Adrenal gland (tissue), 12 donors: ENCODE results near the gene LINS1. TPM values are rescaled to one million over a fixed set of nuclear protein-coding genes. Genes with fewer than 3 reads are reported as not detected.

ENCODE experiments used
- DNase-seq, 7 donors: peaks; one replicate each; pipeline ENCODE4 v3.0.0-alpha.2; 2019 to 2020
- H3K27ac ChIP-seq, 5 donors: fragments of 200-600 bp; sonication (generic) in 4 of 5; 1 replicate in 3 of 5; 2 replicates in 2 of 5; pipeline versions ENCODE4 v1.5.1 to v1.8.0; 2016 to 2020; ENCODE audit warnings: mild to moderate bottlenecking in 1 of 5
- H3K27me3 ChIP-seq: fragments of 200-600 bp; 2 replicates; pipeline ENCODE4 v1.8.0; 2021
- H3K36me3 ChIP-seq, 2 donors: fragments of 200-600 bp; replicated peaks in 1 of 2; 1 replicate in 1 of 2; 2 replicates in 1 of 2; pipeline versions ENCODE4 v1.5.1 to v1.8.0; 2018 to 2022
- H3K4me1 ChIP-seq, 2 donors: fragments of 200-600 bp; replicated peaks in 1 of 2; 1 replicate in 1 of 2; 2 replicates in 1 of 2; pipeline versions ENCODE4 v1.5.1 to v1.8.0; 2018 to 2021
- H3K4me3 ChIP-seq, 4 donors: fragments of 200-600 bp; sonication (generic) in 3 of 4; one replicate each; pipeline ENCODE4 v1.5.1; 2016 to 2018
- H3K9me3 ChIP-seq, 3 donors: fragments of 200-600 bp; sonication (generic) in 1 of 3; replicated peaks in 1 of 3; 1 replicate in 2 of 3; 2 replicates in 1 of 3; pipeline versions ENCODE4 v1.5.1 to v1.8.0; 2016 to 2021
- POLR2A ChIP-seq, 2 donors: fragments of 450-650 bp; IDR thresholded peaks; one replicate each; pipeline ENCODE4 v1.6.1; 2017; ENCODE audit warnings: antibody characterized with exemption in 2 of 2, mild to moderate bottlenecking in 2 of 2, moderate library complexity in 1 of 2
- WGBS, 4 donors: extraction: QIAGEN DNeasy Blood & Tissue Kit in 2 of 4; methylation state at CpG; one replicate each; pipeline versions ENCODE4 v1.1.5 to v1.1.7; 2013 to 2017; 5-methylcytosine and 5-hydroxymethylcytosine counted together
- intact Hi-C, 2 donors: fragments of 100-400 bp; cut with DNase I; formaldehyde crosslinking; loops; one replicate each; pipeline versions ENCODE4 v1.14.1 to v1.15.0; 2022 to 2023
- polyA plus RNA-seq, 3 donors: library from polyadenylated mRNA; stranded (reverse); fragments of 200-250 nt in 2 of 3; fragments of 350-450 nt in 1 of 3; fragmentation: Illumina TruSeq in 1 of 3; extraction: RNeasy Lipid Tissue Mini Kit (QIAGEN cat#74804) in 1 of 3; gene quantifications; one replicate each; pipeline ENCODE4 v1.2.3, GENCODE V29; 2013 to 2014
- total RNA-seq, 9 donors: library from RNA; depleted of rRNA in 4 of 9; stranded (reverse); fragments of >200 nt in 4 of 9; fragments of 120-200 nt in 1 of 9; fragmentation: NEBNext Ultra II Directional in 1 of 9; extraction: Animal tissue kit (Norgen Biotek cat#: 25700) in 1 of 9; gene quantifications; one replicate each; pipeline versions ENCODE4 v1.1.0 to v1.2.4, GENCODE V29; 2013 to 2023
- TF ChIP-seq, protein P1 (sequence below), 6 experiments: fragments of 450-650 bp in 4 of 6; fragments of 200-600 bp in 2 of 6; sonication (generic) in 1 of 6; IDR thresholded peaks; 1 replicate in 5 of 6; 2 replicates in 1 of 6; pipeline versions ENCODE4 v1.5.1 to v1.8.0; 2016 to 2021; ENCODE audit warnings: antibody characterized with exemption in 6 of 6, mild to moderate bottlenecking in 2 of 6, moderate library complexity in 1 of 6
- donor health status: healthy with polysubstance abuse.
- donor health status: Bipolar disorder and iron deficiency.
- donor health status: DM: yes; HTN: yes; CAD: no.
- donor health status: DM: no; HTN: no; CAD: no.
- donor health status: DM: no; HTN: no; CAD: no.
- donor health status: DM: yes; HTN: yes; CAD: no.

The LINS1 gene
- total and polyA plus RNA-seq, 12 donors, result 7.4 to 23.5 (median 12.2) TPM

DNA sequence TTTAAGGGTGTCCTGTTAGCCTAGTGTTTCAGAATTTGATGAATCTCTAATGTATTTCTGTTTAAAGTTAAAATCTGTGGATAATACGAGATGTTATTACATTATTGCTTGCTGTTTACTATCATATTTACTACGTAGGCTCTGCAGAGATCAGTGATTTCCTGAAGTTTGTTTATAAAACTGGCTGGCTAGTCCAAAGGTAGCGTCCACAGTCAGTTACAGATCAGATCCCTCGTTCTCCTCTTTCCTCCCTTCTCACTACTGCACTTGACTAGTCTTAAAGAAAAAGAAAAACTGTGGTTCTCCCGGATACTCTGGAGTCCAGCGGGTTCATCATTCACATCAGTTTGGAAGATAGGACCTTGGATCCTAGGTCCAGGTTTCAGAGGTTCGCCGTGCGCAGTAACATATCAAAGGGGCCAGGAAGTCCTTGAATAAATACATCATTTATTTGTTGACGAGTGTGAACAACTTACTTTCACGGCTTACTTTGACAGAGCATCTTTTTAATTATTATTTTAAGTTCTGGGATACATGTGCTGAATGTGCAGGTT lies 36.3 kb upstream of the LINS1 start:
- Histone ChIP-seq H3K27ac (no peak overlapping the region), H3K4me3 (no peak overlapping the region), H3K36me3 (no peaks in the 10 kb centered on the region), H3K27me3 (no peaks in the 10 kb centered on the region), H3K9me3 (no peaks in the 10 kb centered on the region), H3K4me1 (no peaks in the 10 kb centered on the region)
- TF ChIP-seq, protein P1, sequence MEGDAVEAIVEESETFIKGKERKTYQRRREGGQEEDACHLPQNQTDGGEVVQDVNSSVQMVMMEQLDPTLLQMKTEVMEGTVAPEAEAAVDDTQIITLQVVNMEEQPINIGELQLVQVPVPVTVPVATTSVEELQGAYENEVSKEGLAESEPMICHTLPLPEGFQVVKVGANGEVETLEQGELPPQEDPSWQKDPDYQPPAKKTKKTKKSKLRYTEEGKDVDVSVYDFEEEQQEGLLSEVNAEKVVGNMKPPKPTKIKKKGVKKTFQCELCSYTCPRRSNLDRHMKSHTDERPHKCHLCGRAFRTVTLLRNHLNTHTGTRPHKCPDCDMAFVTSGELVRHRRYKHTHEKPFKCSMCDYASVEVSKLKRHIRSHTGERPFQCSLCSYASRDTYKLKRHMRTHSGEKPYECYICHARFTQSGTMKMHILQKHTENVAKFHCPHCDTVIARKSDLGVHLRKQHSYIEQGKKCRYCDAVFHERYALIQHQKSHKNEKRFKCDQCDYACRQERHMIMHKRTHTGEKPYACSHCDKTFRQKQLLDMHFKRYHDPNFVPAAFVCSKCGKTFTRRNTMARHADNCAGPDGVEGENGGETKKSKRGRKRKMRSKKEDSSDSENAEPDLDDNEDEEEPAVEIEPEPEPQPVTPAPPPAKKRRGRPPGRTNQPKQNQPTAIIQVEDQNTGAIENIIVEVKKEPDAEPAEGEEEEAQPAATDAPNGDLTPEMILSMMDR (IDR thresholded peaks at IDR 0.05), result no peak
- TF ChIP-seq POLR2A (IDR thresholded peaks at IDR 0.05), result no peak
- no peak for DNase-seq
- intact Hi-C loops, result loop anchor here in 1 of 2 donors (10.0 kb wide), 1 partner anchor 237 kb away; the partner anchor contains the start of gene ALDH1A3
- 95 to 97% (median 96%) methylated on average over 11 of the region's 11 CpGs for WGBS, 4 donors

DNA sequence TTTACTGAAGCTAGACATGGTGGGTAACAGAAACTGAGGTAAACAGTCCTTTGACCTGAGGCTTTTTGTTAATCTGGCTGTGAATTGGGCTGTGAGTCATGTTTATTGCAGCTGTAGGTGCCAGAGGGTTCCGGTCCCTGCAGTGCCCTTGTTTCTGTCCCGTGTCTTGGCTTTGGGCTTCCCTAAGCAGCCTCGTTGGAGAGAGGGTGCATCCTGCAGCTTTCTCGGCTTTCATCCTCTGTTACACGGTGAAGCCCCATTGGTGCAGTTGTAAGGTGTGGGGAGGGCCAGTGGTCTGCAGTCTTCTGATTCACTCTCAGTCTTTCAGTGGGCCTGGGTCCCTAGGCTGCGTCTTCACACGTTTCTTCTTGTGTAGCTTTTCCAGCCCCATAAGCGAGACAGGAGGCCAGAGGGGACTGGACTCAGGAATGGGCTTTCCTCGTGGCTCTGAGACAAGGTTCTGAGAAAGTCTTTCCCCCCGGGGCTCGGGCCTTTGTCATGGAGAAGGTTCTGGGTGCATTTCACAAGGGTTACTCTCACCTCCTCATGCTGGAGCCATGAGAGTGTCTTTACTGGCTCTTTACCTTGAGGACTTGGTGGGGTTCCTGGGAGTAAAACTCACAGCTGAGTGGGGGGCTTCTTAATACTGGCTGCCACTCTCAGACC lies 33.6 kb upstream of the LINS1 start:
- no peak for DNase-seq
- no peaks in the 10 kb centered on the region for H3K9me3 ChIP-seq
- no peaks in the 10 kb centered on the region for H3K4me1 ChIP-seq
- no peak for TF ChIP-seq POLR2A (IDR thresholded peaks at IDR 0.05)
- TF ChIP-seq, protein P1 (IDR thresholded peaks at IDR 0.05), result no peak
- intact Hi-C loops, result loop anchor here in 1 of 2 donors (10.0 kb wide), 1 partner anchor 239 kb away; the partner anchor contains the start of gene ALDH1A3
- no peaks in the 10 kb centered on the region for H3K27me3 ChIP-seq
- no peak overlapping the region for H3K4me3 ChIP-seq
- H3K27ac ChIP-seq, result no peak overlapping the region
- peaks cover 0 to 6% of the 10 kb centered on the region in 2 donors for H3K36me3 ChIP-seq
- WGBS, 4 donors, result 81 to 87% (median 83%) methylated on average over 11 of the region's 11 CpGs

DNA sequence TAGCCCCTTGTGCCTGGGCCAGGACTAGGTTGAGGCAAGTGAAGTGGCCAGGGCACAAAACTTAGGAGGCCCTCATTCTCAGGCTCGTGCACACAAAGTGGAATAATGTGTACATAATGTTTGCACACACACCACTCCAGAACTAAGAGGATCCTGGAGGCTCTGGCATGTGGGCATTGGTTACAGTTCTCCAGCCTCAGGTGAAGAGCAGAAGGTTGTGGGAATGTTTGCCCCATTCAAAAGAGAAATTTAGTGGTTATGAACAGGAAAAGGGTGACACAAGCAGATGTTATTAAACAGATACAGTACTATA lies 31.7 kb upstream of the LINS1 start:
- no peak for DNase-seq
- 85 to 100% (median 94%) methylated on average over 1 of the region's 1 CpG for WGBS, 4 donors

DNA sequence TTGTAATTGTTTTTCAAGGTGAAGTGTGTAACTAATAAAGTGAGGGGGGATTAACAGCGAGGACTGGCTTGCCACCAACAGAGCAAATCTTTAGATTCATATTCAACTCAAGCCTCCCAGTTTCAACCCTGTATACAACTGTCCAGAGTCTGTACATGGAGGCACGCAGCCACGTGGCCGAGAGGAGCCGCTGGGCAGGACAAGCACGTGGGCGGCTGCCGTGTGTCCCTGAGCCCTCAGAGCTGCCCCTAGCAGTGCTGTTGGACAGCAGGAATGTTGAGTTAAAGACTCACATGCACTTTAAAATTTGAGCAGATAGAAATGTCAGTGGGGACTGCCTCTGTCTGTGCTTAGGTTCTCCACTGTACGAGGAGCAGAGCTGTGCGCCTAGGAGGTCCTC lies 29.8 kb upstream of the LINS1 start:
- no peaks in the 10 kb centered on the region for H3K27me3 ChIP-seq
- 73 to 88% (median 84%) methylated on average over 7 to 10 of the region's 10 CpGs for WGBS, 4 donors
- no peaks in the 10 kb centered on the region for H3K4me1 ChIP-seq
- DNase-seq, result no peak
- no peak for TF ChIP-seq POLR2A (IDR thresholded peaks at IDR 0.05)
- TF ChIP-seq, protein P1 (IDR thresholded peaks at IDR 0.05), result no peak
- intact Hi-C loops, result loop anchor here in 1 of 2 donors (10.0 kb wide), 1 partner anchor 243 kb away; the partner anchor contains the start of gene ALDH1A3
- no peaks in the 10 kb centered on the region for H3K9me3 ChIP-seq
- H3K36me3 ChIP-seq, result peaks cover 0 to 6% of the 10 kb centered on the region in 2 donors
- no peak overlapping the region for H3K4me3 ChIP-seq
- H3K27ac ChIP-seq, result no peak overlapping the region

More for the DNA sequence above, 31.7 kb upstream of the LINS1 start:
- Histone ChIP-seq H3K36me3 (peaks cover 0 to 6% of the 10 kb centered on the region in 2 donors), H3K27me3 (no peaks in the 10 kb centered on the region), H3K4me3 (no peak overlapping the region), H3K4me1 (no peaks in the 10 kb centered on the region), H3K27ac (no peak overlapping the region), H3K9me3 (no peaks in the 10 kb centered on the region)
- TF ChIP-seq, protein P1 (IDR thresholded peaks at IDR 0.05), result no peak
- TF ChIP-seq POLR2A (IDR thresholded peaks at IDR 0.05), result no peak
- intact Hi-C loops, result loop anchor here in 1 of 2 donors (10.0 kb wide), 1 partner anchor 241 kb away; the partner anchor contains the start of gene ALDH1A3
